Measurements from ENCODE around the gene ZBTB16.

ZBTB16 gene

DNA sequence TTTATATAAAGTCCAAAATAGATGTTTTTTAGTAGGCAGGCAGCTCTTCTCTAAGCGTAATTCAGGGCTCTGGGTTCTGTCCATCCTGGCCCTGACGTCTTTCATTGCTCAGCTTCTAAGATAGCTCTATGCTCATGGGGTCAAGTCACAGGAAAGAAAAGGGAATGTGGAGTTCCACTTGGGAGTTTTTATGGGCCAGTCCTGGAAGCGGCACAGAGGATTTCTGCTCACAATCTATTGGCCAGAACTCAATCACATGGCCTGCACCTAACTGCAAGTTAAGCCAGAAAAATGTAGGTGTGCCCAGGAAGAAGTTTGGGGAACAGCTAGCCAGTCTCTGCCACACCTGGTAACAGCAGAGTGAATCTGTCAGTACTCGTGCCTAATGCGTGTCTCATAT is 7.4 kb upstream of the ZBTB16 start:
- TF ChIP-seq, protein P1, sequence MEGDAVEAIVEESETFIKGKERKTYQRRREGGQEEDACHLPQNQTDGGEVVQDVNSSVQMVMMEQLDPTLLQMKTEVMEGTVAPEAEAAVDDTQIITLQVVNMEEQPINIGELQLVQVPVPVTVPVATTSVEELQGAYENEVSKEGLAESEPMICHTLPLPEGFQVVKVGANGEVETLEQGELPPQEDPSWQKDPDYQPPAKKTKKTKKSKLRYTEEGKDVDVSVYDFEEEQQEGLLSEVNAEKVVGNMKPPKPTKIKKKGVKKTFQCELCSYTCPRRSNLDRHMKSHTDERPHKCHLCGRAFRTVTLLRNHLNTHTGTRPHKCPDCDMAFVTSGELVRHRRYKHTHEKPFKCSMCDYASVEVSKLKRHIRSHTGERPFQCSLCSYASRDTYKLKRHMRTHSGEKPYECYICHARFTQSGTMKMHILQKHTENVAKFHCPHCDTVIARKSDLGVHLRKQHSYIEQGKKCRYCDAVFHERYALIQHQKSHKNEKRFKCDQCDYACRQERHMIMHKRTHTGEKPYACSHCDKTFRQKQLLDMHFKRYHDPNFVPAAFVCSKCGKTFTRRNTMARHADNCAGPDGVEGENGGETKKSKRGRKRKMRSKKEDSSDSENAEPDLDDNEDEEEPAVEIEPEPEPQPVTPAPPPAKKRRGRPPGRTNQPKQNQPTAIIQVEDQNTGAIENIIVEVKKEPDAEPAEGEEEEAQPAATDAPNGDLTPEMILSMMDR (IDR thresholded peaks at IDR 0.05; ENCODE audit: insufficient read depth, missing control alignments): no peak
- FAIRE-seq (no peak), DNase-seq (ENCODE audit: insufficient read length, low spot score) (no peak)

DNA sequence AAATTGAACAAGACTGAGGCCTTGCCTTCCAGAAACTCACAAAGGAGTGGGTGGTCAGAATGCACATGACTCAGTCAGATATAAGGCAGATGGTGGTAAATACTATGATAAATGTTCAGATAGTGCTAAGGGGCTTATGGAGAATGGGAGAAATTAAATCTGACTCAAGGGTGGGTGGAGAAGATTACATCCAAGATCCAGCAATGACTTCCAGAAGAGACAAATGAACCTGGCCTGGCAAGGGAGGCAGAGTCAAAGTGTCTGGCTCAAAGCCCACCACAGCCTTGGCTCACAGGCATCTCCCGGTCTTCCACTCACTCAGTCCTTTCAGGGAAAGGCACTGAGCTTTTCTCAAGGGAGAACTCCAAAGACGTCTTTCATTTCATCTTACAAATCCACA is 6.1 kb upstream of the ZBTB16 start:
- TF ChIP-seq, protein P1 (IDR thresholded peaks at IDR 0.05; ENCODE audit: insufficient read depth, missing control alignments): no peak
- DNase-seq (ENCODE audit: insufficient read length, low spot score) (no peak), FAIRE-seq (no peak)

DNA sequence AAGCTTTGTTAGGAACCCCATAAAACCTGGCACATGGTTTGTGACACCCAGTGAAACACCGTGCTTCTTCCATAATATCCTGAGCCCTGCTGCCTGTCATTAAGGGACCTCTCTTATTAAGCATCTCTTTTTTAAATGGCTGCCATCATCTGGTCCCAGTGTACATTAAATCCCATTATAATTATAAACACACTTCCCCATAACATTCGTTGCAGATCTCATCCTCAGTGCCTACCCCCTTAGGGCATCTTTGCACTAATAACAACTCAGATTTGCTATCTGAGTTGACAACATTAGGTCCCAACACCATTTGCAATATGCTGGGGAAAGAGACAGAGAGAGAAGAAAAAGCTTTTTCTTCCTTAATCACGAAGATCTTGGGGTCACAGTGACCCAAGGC is 4.7 kb upstream of the ZBTB16 start:
- FAIRE-seq (no peak), DNase-seq (ENCODE audit: insufficient read length, low spot score) (no peak)
- TF ChIP-seq, protein P1 (IDR thresholded peaks at IDR 0.05; ENCODE audit: insufficient read depth, missing control alignments): no peak

DNA sequence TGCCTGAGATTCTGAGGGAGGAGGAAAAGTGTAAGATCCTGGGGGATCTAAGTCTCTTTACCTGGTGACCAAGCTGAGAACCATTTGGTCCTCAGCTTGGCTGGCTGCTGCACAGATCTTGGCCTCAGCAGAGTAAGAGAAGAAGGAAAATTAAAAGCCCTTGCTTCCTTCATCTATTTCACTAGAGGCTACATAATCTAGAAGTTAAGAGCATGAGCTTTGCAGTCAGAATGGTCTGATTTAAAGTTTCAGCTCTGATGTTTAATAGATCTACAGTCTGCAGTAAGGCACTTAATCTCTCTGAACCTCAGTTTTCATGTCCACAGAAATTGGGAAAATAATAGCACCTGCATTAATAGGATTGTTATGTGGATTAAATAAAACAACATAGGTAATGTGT is 3.1 kb upstream of the ZBTB16 start:
- TF ChIP-seq, protein P1 (IDR thresholded peaks at IDR 0.05; ENCODE audit: insufficient read depth, missing control alignments): no peak
- DNase-seq (ENCODE audit: insufficient read length, low spot score): no peak
- FAIRE-seq: no peak

DNA sequence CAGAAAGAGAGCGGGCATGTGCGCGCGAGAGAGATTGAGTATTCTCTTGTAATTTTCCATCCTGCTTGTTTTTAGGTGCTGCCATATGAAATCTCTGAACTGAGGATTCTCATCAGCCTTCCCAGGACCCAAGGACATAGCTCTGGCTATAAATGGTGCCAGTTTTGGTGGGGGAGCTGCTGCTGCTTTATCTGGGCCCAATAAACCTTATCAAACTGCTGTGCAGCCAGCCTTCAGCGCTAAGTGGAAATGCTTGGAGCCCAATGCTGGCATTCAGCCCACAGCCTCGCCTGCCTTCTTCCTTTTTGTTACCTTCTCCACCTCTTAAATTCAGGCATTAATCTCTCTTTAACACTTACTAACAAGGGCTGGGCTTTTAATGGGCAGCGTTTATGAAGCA is 2.4 kb upstream of the ZBTB16 start:
- DNase-seq (ENCODE audit: insufficient read length, low spot score) (no peak), FAIRE-seq (no peak)
- TF ChIP-seq, protein P1 (IDR thresholded peaks at IDR 0.05; ENCODE audit: insufficient read depth, missing control alignments): no peak

DNA sequence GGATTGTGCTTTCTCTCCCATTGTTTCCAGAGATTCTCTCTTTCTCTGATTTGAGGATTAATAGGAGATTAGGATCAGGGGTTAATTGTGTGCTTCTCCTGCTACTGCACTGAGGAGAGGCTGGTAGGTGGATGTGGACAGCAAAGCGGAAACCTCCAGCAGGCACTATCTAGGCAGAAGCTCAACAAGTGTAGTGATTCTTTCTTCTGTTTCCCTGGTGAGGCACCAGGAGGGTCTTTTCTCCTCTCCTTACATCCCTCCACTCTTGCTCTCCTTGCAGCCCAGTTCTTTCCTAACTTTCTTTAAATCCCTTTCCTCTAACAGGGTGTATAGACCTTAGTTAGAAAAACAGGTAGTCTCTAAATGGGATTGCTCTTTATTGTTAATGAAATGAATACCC is 1.9 kb upstream of the ZBTB16 start:
- no peak for DNase-seq (ENCODE audit: insufficient read length, low spot score)

DNA sequence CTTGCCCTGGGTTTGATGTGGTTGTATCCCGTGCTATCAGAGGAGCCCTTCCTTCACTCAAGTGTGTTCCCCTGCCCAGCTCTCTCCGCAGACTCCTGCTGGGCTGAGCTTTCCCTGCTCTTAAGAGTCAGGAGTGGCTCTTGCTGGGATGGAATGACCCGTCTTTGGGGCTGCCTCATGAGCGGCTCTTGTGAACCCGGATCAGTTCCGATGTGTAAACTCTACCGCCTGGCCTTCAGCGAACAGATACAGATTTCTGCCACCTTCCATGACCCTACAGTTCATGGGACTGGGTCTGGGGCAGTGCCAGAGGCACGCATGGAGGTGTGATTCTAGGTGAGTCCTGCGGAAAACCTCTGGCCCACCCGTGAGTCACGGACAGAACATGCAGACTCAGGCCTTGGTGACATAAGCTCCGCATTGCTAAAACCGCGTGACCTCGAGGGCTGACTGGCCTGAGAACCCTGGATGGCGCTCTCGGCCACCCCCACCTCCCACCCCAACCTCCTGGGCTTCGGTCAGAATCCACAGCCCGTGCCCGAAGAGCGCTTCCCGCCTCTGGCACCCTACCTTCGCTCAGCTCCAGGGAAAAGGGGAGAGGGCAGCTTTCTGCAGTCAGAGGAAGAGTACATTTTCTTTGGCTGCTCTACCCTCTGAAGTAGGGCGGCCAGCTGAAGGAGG is 1.3 kb upstream of the ZBTB16 start:
- TF ChIP-seq, protein P1 (IDR thresholded peaks at IDR 0.05; ENCODE audit: insufficient read depth, missing control alignments): no peak
- FAIRE-seq: no peak
- no peak for DNase-seq (ENCODE audit: insufficient read length, low spot score)

More for the DNA sequence above, 1.9 kb upstream of the ZBTB16 start:
- no peak for FAIRE-seq
- TF ChIP-seq, protein P1 (IDR thresholded peaks at IDR 0.05; ENCODE audit: insufficient read depth, missing control alignments): no peak

All from D721Med (cell line).